T-helper 1 cell treated with Interleukin-12 subunit alpha and Interleukin-12 subunit beta and Interleukin-4 antibody, amounts not matched to agents 30 μg/mL and 1 μg/mL, for 36 hours (primary cell): ENCODE data around the gene BPIFB3.

Experiments used
- H3K27ac Mint-ChIP-seq: one replicate; pipeline ENCODE4 v1.8.0; 2021; ENCODE audit warnings: mild to moderate bottlenecking, mixed read lengths
- H3K27me3 Mint-ChIP-seq: one replicate; pipeline ENCODE4 v1.8.0; 2021; ENCODE audit warnings: low read depth, mixed read lengths
- H3K36me3 Mint-ChIP-seq: one replicate; pipeline ENCODE4 v1.8.0; 2021; ENCODE audit warnings: low read depth, mixed read lengths
- H3K4me1 Mint-ChIP-seq: one replicate; pipeline ENCODE4 v1.8.0; 2021; ENCODE audit warnings: low read depth, mixed read lengths
- H3K4me3 Mint-ChIP-seq: one replicate; pipeline ENCODE4 v1.8.0; 2021; ENCODE audit warnings: mild to moderate bottlenecking, moderate library complexity, mixed read lengths
- H3K9me3 Mint-ChIP-seq: one replicate; pipeline ENCODE4 v1.8.0; 2021; ENCODE audit warnings: mixed read lengths

Gene BPIFB3

DNA sequence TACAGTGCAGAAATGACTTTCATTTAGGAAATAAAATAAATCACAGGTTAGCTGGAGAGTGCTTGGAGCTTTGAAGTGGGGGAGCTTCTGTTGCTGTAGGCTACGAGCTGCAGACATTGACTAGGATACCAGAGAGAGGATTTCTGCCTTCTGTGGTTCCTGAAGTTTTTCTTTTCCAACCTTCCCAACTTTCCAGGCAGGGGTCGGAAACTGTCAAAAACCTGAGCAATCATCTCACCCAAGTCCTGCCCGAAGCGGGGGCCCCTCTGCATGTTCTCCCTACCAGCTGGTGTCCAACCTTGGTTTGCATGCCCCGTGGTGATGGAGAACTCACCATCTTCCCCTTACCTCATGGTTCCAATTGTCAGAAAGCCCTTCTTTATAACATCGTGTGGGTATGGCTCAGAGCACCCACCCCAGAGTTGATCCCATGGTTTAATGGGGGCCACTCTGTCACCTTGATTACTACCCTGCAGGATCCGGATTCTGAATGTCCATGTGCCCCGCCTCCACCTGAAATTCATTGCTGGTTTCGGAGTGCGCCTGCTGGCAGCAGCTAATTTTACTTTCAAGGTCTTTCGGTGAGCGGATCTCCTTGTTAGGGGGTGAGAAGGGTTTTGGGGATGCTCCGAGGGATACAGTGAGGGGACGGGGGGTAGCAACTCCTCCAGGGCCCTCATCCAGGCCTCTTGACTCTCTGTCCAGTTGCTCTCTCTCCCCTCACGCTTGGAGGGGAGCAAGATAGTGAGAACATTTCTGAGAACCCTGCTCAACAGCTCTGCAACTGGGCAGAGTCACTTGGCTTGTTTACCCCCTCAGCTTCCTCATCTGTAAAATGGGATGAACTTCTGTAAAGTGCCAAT lies 41.1 kb upstream of the BPIFB3 start:
- Mint-ChIP-seq H3K4me1 (no peaks in the 10 kb centered on the region), H3K4me3 (no peak overlapping the region), H3K9me3 (no peaks in the 10 kb centered on the region), H3K27me3 (no peaks in the 10 kb centered on the region), H3K36me3 (no peaks in the 10 kb centered on the region), H3K27ac (no peak overlapping the region)

DNA sequence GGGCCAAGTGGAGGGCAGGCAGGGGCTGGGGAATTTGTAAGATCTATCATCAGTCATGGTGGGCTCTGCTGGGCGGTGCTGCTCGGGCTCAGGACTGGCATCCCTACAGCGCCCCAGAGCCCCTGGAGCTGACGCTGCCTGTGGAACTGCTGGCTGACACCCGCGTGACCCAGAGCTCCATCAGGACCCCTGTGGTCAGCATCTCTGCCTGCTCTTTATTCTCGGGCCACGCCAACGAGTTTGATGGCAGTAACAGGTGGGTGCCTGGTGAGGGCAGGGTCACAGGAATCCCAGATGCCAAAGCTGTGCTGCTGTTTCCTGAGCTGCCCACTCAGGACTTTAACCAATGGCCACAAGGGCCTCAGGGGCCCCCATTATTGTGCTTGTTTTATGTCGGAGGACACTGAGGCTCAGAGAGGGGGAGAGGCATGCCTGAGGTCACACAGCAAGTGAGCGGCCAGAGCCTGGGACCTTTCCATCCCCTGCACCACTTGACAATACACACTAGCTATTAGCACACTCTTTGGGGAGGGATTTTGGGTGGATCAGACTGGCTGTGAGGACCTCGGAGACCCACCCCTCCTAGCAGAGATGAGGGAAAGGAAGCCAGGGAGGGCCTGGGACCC lies 39.9 kb upstream of the BPIFB3 start:
- Mint-ChIP-seq H3K9me3 (no peaks in the 10 kb centered on the region), H3K27me3 (no peaks in the 10 kb centered on the region), H3K36me3 (no peaks in the 10 kb centered on the region), H3K27ac (no peak overlapping the region), H3K4me3 (no peak overlapping the region), H3K4me1 (no peaks in the 10 kb centered on the region)

DNA sequence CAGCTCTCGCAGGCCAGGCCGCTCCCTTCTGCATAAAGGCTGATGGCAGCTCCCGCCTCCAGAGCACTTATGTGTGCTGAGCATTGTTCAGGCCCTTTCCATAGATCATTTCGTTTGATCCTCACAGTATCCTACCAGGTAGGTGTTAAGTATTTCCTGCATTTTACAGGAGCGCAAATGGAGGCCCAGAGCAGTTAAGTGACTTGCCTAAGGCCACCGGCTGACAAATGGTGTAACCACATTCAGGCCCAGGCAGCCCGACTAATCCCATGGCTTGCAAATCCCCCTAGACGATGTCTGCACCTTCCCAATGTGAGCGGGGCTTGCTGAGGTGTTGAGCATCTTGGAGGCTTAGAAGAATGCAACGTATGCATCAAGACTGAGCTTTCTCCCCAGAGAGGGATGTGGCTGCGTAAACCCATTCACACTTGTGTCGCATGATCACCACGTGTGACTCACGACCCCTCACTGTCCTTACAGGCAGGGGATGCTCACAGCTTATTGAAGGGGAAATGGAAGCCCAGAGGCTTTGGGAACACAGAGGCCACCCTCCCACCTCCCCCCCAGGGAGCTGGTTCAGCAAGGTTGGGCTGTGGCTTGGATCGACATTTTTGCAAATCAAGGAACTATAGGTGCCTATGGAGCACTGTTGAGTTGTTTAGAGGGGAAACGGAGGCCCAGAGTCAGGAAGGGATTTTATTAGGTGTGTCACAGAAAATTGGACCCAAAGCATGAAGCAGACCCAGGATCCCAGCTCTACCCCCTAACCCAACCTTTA lies 39.2 kb upstream of the BPIFB3 start:
- Mint-ChIP-seq H3K27ac (no peak overlapping the region), H3K36me3 (no peaks in the 10 kb centered on the region), H3K4me1 (no peaks in the 10 kb centered on the region), H3K27me3 (no peaks in the 10 kb centered on the region), H3K9me3 (no peaks in the 10 kb centered on the region), H3K4me3 (no peak overlapping the region)

DNA sequence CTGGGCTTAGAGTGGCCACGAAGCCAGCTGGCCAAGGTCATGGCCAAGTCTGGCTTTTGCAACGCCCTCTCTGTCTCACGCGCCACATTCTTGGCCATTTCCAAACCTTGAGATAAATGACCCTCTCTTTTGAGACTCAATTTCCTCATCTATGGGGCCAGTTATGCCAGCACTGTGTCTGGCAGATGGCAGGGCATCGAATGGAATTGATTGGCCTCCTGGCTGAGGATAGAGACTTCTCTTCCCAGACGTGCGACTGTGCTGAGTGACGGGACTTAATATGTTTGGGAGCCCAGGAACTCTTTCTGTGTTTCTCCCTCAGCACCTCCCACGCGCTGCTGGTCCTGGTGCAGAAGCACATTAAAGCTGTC lies 38.6 kb upstream of the BPIFB3 start:
- Mint-ChIP-seq H3K36me3 (no peaks in the 10 kb centered on the region), H3K4me1 (no peaks in the 10 kb centered on the region), H3K27me3 (no peaks in the 10 kb centered on the region), H3K9me3 (no peaks in the 10 kb centered on the region), H3K27ac (no peak overlapping the region), H3K4me3 (no peak overlapping the region)

DNA sequence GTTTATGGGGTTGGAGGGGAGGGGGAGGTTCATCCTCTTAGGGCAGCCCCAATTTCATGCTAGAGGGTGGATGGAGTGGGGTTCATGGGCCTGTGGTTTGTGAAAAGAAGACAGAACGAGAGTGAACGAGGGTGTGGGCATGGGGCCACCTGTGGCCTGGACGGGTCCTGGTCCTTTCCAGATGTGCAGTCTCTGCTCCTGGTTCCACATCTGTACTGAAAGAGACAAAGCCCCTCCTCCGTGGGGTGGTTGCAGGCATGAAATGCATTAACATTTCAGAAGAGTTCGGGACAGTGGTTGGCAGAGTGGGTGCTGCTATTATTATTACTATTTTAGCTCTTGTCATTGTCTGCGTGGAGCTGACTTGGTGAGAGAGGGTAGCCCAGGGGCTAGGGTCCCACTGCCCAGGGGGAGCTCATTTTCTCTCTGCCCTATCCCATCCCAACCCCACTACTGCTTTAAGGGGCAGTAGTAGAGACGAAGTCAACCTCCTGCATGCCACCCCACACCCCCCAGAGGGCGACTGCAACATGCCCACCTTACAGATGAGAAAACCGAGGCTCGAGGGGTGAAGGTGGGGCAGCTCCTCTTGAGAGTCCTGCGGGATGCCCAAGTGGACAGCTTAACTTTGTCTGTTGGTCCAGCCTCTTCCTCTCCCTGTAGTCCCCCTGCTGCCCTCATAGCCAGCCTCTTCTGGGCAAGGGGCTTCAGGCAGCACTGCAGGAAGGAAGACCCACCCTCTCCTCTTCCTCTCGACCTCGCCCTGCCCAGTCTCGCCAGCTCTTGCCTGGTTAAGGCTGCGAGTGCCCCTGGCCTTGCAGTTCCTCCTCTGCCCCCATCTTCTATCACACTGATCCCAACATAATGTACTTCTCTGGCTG lies 37.8 kb upstream of the BPIFB3 start:
- no peak overlapping the region for H3K27ac Mint-ChIP-seq

DNA sequence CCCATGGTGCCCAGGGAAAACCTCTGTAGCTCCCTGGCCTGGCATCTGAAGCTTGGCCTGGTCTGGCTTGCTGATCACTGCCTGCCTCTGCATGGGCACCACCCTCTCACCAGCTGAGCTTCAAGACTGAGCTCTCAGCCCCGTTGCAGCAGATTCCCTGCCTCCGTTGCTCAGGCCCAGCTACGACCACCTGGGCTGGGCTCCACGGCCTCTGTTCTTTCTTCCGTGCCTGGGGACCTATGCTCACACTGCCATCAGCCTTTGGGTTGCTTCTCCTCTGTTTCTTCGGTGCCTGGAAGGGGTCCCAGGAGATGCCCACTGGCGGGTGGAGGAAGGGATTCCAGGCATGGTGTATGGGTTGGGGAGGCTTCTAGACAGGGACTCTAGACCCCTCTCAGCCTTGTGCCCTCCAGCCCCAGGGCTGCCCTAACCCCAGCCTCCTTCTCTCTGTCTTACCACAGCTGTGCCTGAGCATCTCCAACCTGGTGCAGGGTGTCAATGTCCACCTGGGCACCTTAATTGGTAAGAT lies 37.1 kb upstream of the BPIFB3 start:
- no peak overlapping the region for H3K27ac Mint-ChIP-seq
- no peak overlapping the region for H3K4me3 Mint-ChIP-seq
- H3K9me3 Mint-ChIP-seq = no peaks in the 10 kb centered on the region
- no peaks in the 10 kb centered on the region for H3K4me1 Mint-ChIP-seq
- H3K27me3 Mint-ChIP-seq = no peaks in the 10 kb centered on the region
- H3K36me3 Mint-ChIP-seq = no peaks in the 10 kb centered on the region

More for the DNA sequence above, 37.8 kb upstream of the BPIFB3 start:
- Mint-ChIP-seq H3K4me3 (no peak overlapping the region), H3K4me1 (no peaks in the 10 kb centered on the region), H3K36me3 (no peaks in the 10 kb centered on the region), H3K9me3 (no peaks in the 10 kb centered on the region), H3K27me3 (no peaks in the 10 kb centered on the region)

DNA sequence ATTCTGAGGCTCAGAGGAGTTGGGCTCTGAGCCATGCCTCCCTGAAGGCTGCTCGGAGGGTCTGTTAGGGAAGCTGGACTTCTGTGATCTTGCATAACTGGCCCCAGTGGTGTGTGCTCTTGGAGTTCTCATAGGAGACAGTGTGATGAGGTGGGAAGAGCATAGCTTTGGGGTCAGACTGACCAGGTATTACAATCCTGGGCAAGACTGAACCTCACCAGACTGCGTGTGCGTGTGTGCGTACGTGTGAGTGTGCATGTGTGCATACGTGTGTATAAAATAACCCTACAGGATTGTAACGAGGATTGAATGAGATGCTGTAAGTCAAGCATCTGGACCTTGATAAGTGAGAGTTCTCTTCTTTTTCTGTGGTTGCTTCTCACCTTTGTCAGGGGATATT lies 36.2 kb upstream of the BPIFB3 start:
- H3K27ac Mint-ChIP-seq = no peak overlapping the region
- H3K9me3 Mint-ChIP-seq = no peaks in the 10 kb centered on the region
- H3K36me3 Mint-ChIP-seq = no peaks in the 10 kb centered on the region
- no peak overlapping the region for H3K4me3 Mint-ChIP-seq
- no peaks in the 10 kb centered on the region for H3K4me1 Mint-ChIP-seq
- H3K27me3 Mint-ChIP-seq = no peaks in the 10 kb centered on the region

DNA sequence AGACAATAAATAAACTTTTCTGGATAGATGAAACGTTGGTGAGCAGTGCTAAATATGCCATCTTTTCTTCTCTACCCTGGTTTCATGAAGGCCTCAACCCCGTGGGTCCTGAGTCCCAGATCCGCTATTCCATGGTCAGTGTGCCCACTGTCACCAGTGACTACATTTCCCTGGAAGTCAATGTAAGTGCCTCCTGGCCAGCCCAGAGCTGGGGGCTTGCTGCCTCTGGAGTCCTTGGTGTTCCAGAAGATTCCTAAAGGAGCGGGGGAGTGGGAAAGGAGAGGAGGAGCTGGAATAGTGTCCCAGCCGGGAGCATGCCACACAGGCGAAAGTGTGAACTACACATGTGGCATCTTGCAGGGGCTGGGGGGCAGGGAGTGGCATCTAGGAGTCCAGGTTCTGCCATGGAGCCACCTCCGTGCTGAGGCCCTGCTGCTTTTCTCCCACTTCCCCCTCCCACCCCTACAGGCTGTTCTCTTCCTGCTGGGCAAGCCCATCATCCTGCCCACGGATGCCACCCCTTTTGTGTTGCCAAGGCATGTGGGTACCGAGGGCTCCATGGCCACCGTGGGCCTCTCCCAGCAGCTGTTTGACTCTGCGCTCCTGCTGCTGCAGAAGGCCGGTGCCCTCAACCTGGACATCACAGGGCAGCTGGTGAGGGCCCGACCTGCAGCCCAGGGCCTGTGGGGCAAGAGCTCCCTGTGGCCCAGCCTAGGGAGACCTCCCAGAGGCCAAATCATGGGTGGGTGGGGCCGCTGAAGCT lies 35.4 kb upstream of the BPIFB3 start:
- Mint-ChIP-seq H3K36me3 (no peaks in the 10 kb centered on the region), H3K27ac (no peak overlapping the region), H3K4me1 (no peaks in the 10 kb centered on the region), H3K27me3 (no peaks in the 10 kb centered on the region), H3K9me3 (no peaks in the 10 kb centered on the region), H3K4me3 (no peak overlapping the region)

DNA sequence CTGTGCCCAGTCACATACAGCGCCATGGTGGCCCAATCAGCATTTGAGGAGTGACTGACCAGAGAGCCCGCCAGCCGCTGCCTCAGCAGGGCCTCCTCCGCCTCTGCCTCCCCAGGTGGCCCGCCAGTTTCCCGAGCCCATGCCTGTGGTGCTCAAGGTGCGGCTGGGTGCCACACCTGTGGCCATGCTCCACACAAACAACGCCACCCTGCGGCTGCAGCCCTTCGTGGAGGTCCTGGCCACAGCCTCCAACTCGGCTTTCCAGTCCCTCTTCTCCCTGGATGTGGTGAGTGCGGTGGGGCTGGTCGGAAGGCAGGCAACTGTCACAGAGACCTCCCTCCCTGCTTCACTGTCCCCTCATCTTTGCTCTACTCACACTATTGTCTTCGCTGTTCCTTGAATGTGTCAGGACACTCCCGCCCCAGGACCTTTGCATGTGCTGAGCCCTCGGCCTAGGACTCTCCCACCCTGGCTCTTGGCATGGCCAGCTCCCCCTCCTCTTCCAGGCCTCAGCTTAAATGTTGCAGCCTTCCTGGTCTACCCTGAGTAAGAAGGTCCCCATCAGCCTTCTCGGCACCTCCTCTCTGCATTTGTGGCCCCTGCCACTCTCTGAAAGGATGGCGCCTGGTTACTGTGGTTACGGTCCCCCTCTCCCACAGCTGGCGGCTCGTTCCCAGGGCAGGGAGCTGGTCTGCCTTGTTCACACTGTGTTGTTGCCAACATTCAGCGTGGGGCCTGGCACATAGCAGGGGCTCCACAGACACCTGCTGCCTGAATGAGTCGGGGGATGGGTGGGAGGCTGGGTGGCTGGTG lies 34.0 kb upstream of the BPIFB3 start:
- Mint-ChIP-seq H3K27me3 (no peaks in the 10 kb centered on the region), H3K27ac (no peak overlapping the region), H3K9me3 (no peaks in the 10 kb centered on the region), H3K4me1 (no peaks in the 10 kb centered on the region), H3K36me3 (no peaks in the 10 kb centered on the region), H3K4me3 (no peak overlapping the region)

DNA sequence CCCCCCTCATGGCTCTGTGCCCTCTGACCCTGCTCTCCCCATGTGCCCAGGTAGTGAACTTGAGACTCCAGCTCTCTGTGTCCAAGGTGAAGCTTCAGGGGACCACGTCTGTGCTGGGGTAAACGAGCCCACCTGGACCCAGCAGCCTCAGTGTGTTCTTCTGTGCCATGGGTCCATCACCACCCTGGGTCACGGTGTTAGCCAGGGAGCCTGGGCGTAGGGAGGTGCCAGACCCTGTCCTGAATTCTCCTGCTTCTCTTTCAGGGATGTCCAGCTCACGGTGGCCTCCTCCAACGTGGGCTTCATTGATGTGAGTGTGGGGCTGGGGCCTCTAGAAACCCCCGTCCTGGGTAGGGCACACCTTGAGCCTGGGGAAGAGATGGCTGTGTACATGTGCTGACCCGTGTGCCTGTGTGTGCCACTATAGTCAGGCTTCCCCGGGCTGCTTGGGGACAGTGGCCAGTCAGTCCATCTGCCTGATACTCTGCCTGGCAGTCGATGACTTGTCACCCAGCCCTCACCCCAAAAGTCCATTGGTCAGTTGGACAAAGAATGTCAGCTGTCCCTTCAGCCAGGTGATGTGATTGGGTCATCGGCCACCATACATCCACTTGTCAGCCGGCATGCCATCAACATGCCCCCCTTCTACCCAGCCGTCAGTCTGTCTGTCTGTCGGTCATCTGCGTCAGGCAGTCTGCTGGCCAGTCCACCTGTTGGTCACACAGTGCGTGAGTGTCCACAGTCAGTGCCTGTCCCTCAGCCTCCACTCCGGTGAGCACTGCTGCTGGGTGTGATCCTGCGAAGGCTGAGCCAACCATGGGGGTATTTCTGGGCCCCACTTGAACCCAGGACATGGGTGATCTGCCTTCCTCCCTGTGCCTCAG lies 33.2 kb upstream of the BPIFB3 start:
- Mint-ChIP-seq H3K36me3 (no peaks in the 10 kb centered on the region), H3K4me3 (no peak overlapping the region), H3K4me1 (no peaks in the 10 kb centered on the region), H3K27ac (no peak overlapping the region), H3K9me3 (no peaks in the 10 kb centered on the region), H3K27me3 (no peaks in the 10 kb centered on the region)

DNA sequence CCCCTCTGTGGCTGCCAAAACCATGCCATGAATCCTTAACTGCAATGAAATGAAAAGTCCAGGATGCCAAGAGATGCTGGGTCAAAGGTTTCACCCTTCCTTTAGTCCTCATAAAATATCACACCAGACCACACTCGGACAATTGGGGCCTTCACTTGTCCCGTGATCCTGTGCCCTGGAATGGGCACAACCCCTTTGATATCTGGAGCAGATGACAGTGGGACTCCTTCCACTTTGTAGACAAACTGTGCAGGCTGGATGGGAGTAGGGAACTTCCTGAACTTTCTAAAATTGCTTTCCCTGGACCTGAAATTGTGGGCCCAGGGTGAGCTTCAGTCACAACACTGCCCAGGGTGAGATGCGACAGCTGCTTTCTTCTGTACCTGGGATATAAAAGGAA lies 31.8 kb upstream of the BPIFB3 start:
- H3K27me3 Mint-ChIP-seq = no peaks in the 10 kb centered on the region
- no peaks in the 10 kb centered on the region for H3K9me3 Mint-ChIP-seq
- no peak overlapping the region for H3K4me3 Mint-ChIP-seq
- no peaks in the 10 kb centered on the region for H3K36me3 Mint-ChIP-seq
- H3K4me1 Mint-ChIP-seq = no peaks in the 10 kb centered on the region
- H3K27ac Mint-ChIP-seq = no peak overlapping the region

DNA sequence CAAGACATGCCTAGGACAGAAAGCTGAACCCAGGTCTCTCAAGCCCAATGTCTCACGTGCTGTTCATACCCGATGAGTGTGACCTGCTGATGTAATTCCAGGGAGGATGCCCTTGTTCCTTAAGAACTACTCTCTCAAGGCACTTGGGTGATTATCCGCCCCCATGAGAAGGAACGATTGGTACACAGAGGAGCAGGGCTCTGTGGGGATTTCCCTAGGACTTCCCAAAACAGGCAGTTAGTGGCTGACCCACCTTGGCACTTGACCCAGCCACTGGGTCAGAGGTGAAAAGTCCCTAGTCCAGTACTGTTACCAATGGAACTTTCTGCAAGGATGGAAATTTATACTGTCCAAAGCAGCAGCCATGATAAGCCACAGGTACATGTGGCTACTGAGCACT lies 31.4 kb upstream of the BPIFB3 start:
- Mint-ChIP-seq H3K27me3 (no peaks in the 10 kb centered on the region), H3K9me3 (no peaks in the 10 kb centered on the region)

More for the DNA sequence above, 31.4 kb upstream of the BPIFB3 start:
- H3K4me3 Mint-ChIP-seq = no peak overlapping the region
- no peaks in the 10 kb centered on the region for H3K4me1 Mint-ChIP-seq
- no peak overlapping the region for H3K27ac Mint-ChIP-seq
- no peaks in the 10 kb centered on the region for H3K36me3 Mint-ChIP-seq
